ENCODE results near the gene SIGLEC8.
"Not testable (repeated sequence)": the region's sequence is repeated elsewhere in the genome, so short reads cannot be mapped to it uniquely, and the experiment has no call there.

SIGLEC8 gene

DNA sequence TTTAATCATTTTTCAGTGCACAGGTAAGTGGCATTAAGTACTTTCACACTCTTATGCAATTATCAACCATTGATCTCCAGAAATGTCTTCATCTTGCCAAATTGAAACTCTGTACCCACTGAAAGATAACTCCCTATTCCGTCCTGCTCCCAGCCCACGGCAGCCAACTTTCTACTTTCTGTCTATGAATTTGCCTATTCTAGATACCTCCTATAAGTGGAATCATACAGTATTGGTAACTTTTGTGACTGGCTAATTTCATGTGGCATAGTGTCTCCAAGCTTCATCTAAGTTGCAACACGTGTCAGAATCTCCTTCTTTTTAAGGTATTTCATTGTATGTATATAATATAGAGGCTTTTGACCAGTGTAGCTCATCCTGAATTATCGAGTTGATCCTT is 14.4 kb upstream of the SIGLEC8 start:
- no peak for DNase-seq

DNA sequence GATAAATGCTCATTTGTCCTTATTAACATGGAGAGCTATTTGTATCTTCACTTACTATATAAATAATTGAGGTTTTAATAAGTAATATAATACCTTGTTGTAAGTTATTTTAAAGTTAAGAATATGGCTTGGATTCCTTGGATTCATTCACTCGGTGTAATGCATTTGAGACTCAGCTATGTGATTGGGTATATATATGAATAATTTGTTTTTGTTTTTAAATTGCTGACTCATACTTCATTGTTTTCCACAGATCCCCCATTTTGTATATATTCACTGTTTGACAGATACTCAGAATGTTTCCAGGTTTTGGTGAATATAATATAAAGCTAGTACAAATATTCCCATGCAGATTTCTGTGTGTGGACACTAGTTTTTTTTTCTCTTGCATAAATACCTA is 13.3 kb upstream of the SIGLEC8 start:
- DNase-seq: no peak

DNA sequence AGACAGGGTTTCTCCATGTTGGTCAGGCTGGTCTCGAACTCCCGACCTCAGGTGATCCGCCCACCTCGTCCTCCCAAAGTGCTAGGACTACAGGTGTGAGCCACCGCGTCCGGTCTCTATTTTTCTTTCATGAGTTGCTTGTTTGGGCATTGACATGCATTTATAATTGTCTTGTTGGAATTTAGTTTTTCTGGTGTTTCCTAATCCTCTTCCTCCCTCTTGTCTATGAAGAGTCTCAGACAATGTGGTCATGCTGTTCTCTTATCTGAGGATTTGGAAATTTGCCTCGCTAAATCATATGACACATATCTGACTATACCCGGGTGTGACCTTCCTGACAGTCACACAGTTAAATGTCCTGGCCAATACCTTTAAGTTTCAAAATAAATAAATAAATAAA is 12.7 kb upstream of the SIGLEC8 start:
- no peak for DNase-seq

GRCh38 chr19:51469629-51470028 is 11.4 kb upstream of the SIGLEC8 start:
- DNase-seq: no peak

GRCh38 chr19:51469162-51469561 is 10.9 kb upstream of the SIGLEC8 start:
- no peak for DNase-seq

DNA sequence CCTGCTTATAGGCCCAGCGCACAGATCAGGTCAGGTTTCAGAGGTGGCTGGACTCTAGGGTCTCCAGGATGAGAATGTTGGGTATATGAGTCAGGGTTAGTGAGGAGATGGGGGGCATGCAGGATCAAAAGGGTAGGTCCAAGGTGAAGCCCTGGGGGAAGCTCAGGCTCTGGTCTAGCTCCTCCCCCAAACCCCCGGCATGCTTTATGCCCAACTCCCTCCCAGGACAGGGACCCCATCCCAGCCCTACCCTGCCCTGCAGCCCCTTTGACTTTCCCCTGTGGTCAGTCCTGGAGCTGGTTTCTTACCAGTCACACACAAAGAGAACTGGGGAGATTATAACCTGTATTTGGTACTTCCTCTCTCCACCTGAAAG is 10.3 kb upstream of the SIGLEC8 start:
- no peak for DNase-seq

DNA sequence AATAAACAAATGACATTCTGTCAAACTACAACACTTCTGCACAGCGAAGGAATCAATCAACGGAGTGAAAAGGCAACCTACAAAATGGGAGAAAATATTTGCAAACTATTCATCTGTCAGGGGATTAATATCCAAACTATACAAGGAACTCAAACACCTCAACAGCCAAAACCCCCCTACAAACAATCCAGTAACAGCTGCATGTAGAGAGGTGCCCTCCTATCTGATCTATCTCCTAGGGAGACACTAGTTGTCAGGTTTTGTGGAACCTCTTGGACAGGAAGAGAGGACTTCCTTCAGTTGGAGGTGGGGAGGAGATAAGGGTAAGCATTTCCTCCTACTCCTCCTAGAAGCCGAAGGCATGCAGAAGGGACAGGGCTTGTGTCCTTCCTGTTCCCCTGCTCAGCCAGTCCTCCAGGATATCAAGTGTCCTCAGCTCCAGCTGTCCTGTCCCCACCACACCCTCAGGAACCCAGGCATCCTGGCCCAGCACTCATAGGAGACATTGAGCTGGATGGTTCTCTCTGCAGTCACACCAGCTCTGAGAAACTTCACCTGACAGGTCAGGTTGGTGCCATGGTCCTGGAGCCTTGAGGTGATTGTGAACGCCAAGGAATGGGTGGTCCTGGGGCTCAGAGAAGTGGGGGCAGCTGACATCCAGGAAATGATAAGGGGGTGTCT is 9.8 kb upstream of the SIGLEC8 start:
- DNase-seq: no peak

DNA sequence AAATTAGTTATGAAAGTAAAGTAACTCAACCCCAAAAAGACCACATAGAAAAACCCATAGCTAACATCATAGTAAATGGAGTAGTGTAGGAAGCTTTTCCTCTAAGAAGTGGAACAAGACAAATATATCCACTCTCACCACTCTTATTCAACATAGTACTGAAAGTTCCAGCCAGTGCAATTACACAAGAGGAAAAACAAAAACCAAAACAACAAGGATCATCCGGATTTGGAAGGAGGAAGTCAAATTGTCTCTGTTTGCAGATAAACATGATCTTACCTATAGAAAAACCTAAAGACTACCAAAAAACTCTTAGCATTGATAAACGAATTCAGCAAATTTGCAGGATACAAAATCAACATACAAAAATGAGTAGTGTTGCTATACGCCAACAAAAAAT is 8.5 kb upstream of the SIGLEC8 start:
- DNase-seq: no peak

DNA sequence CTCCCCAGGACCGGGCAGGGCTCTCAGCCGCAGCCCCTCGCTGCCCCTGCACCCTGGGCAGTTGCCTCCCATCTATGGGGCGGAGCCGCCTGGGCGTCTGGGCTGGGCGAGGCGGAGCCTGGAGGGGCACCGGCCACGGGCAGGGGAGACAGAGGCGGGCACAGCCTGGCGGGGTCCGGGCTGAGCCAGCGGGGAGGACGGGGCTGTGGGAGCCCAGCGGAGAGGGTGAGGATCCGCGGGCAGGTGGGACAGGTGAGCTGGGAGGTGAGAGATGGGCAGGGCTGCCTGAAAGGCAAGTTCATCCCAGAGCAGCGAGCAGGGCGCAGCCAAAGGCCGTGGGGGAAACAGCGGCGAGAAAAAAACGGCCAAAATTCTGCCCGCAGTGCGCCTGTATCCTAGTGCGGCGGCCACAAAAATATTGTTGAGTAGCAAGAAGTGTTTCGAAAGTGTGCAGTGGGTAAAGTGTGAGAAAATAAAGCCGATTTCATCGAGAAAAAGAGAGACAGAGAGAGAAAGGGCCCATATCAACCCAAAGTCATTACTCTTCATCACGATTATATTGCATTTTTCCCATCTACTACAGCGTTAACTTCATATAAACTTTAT is 5.8 kb upstream of the SIGLEC8 start:
- DNase-seq: not testable (repeated sequence)

GRCh38 chr19:51462681-51463080 is 4.4 kb upstream of the SIGLEC8 start:
- DNase-seq: no peak

GRCh38 chr19:51462276-51462675 is 4.0 kb upstream of the SIGLEC8 start:
- DNase-seq: no peak

DNA sequence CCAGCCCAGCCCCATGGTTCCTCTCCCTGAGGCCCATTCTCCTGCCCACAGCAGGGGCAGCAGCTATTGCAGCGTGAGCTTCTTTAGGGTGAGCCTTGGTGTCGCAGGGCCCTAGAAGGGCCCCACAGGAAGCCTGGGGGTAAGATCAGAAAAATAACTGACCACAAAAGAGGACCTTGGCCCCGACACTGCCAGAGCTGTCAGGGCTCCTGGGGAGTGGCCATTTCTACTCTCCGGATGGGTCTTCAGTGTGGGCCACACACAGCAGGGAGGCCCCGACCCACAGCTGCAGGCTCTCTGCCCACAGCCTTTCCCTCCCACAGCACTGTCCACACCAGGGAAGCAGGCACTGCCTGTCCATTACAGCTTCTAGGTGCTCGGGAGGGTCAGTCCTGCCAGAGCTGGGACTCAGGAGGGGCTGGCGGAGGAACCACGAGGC is 3.5 kb upstream of the SIGLEC8 start:
- no peak for DNase-seq

DNA sequence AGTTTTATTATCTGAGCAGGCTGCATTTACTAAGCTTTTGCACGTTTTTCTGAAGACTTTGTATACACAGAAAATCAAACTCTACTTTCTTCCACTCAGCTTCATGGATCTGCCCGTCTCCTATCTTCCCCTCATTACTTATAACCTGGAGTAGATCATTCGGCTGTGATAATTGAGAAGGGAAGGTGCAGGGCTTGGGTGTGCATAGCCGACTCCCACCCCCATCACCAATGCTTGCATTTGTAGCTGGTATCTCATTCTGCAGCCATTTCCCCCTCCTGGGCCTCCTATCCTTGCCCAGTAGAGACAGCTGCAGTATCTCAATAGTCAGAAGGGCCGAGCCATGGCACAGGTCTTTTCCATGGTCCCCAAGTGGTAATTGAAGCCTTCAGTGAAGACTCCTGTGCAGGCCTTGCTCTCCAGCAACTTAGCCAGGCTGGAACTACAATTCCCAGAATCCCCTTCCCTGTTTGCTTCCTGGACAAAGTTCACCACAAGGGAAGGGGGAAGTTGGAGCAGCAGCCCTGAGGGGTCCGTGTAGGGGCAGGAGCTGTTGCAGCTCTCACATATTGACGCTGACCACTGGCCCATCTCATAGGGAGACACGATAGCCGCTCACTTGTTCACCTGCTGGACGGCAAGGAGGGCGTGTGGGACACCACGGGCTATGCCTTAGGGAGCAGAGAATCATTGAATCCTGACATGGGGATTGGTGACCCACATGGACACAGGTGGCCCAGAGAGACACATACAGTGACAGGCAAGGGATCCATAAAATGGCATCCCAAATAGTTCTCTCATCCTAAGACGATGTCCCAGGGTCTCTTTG is 2.1 kb upstream of the SIGLEC8 start:
- DNase-seq: no peak

GRCh38 chr19:51458899-51459505 is 748 bp upstream of the SIGLEC8 start:
- DNase-seq: no peak

GRCh38 chr19:51457351-51458013 is 772 bp downstream of the SIGLEC8 start:
- no peak for DNase-seq

- DNase-seq: no peak
Measured at GRCh38 chr19:51456541-51457290, 1.5 kb downstream of the SIGLEC8 start.

DNA sequence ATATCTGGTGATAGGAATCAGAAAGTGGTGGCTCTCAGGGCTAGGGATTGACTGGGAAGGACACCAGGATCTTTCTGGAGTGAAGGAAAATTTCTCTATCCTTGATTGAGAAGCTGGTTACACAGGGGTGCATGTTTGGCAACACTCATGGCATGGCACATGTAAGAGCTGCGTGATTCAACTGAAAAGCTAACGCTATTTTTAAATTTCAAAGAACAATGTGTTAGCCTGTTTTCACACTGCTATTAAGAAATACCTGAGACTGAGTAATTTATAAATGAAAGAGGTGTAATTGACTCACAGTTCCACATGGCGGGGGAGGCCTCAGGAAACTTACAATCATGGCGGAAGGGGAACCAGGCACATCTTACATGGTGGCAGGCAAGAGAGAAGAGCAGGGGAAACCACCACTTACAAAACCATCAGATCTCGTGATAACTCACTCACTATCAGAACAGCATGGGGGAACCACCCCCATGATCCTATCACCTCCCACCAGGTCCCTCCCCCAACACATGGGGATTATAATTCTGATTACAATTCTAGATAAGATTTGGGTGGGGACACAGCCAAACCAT is 7.4 kb downstream of the SIGLEC8 start:
- no peak for DNase-seq

DNA sequence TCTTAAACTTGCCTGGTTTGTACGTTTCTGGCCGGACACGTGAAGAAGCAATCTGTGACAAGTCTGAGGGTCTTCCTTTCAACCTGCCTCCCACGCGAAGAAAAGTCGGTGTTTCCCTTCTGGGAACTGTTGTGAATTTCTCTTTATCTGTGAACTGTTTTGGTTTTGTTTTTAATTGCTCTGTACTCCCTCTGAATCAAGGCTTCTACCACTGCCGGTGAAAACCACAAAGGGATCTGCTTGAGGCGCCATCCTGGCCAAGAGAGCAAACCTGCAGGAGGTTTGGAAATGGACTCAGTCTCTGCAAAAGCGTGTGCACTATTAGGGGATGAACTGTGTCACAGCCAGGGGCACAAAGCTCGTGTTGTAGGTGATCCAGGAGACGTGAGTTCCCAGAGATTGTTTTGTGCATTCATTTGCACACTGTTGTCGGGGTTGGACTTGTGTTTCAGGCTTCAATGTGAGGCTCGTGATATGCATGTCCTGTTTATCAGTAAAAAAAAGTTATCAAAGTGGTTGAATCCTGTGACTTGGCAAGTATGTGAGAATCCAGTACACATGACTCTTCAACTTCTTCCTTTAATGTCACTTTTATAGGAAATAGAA is 9.7 kb downstream of the SIGLEC8 start:
- DNase-seq: no peak

GRCh38 chr19:51448011-51448410 is 10.2 kb downstream of the SIGLEC8 start:
- no peak for DNase-seq

DNA sequence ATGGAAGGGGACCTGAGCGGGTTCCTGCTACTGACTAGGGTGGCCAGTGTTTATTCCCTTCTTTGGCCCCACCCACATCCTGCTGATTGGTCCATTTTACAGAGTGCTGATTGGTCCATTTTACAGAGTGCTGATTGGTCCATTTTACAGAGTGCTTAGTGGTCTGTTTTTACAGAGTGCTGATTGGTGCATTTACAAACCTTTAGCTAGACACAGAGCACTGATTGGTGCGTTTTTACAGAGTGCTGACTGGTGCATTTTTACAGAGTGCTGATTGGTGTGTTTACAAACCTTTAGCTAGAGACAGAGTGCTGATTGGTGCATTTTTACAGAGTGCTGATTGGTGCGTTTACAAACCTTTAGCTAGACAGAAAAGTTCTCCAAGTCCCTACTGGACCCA is 10.7 kb downstream of the SIGLEC8 start:
- DNase-seq: not testable (repeated sequence)
